Progenitor cell of endocrine pancreas (in vitro differentiated cells): ENCODE measurements around the gene ZBTB34. TPM values are rescaled to one million over a fixed set of nuclear protein-coding genes. Genes with fewer than 3 reads are reported as not detected.
"Not testable (repeated sequence)": the region's sequence is repeated elsewhere in the genome, so short reads cannot be mapped to it uniquely, and the experiment has no call there.

ENCODE experiments used
- DNase-seq: peaks from one replicate; pipeline ENCODE4 v3.0.0; 2021; ENCODE audit warnings: low spot score; ENCODE audit not compliant: unreplicated experiment
- H3K27ac Mint-ChIP-seq: 2 replicates; pipeline ENCODE4 v1.8.0; 2021; ENCODE audit warnings: mild to moderate bottlenecking, moderate library complexity, mixed read lengths
- H3K27me3 Mint-ChIP-seq: 2 replicates; pipeline ENCODE4 v1.8.0; 2021; ENCODE audit warnings: mixed read lengths
- H3K36me3 Mint-ChIP-seq: 2 replicates; pipeline ENCODE4 v1.8.0; 2022; ENCODE audit warnings: mixed read lengths; ENCODE audit not compliant: insufficient read depth
- H3K4me1 Mint-ChIP-seq: 2 replicates; pipeline ENCODE4 v1.8.0; 2021; ENCODE audit warnings: low read depth, mixed read lengths
- H3K4me3 Mint-ChIP-seq: 2 replicates; pipeline ENCODE4 v1.8.0; 2021; ENCODE audit warnings: low read depth, mild to moderate bottlenecking, moderate library complexity, mixed read lengths
- H3K9me3 Mint-ChIP-seq: 2 replicates; pipeline ENCODE4 v1.8.0; 2021; ENCODE audit warnings: low read depth, mixed read lengths
- CTCF ChIP-seq: fragments of 200-600 bp; sonication (generic); IDR thresholded peaks from one replicate; pipeline ENCODE4 v1.5.0; 2021; ENCODE audit warnings: antibody characterized with exemption, mild to moderate bottlenecking; ENCODE audit not compliant: unreplicated experiment
- long read RNA-seq: library from polyadenylated mRNA; unstranded; transcript quantifications from one replicate; pipeline ENCODE4 v2.0.0, GENCODE V29; 2020
- total RNA-seq: library from RNA; stranded (reverse); gene quantifications from 2 replicates; pipeline ENCODE4 v1.2.1, GENCODE V29; 2021

ZBTB34 gene
- total RNA-seq: 21.5 TPM in 2 replicates
- long read RNA-seq, full-length matches to known transcripts: 3 of 4 reads
- long read RNA-seq, partial matches to known transcripts: 0 of 4 reads
- long read RNA-seq, other reads (novel, unspliced or antisense): 1 of 4 reads

- TF ChIP-seq CTCF: peak; percentile 100
These were observed at the start of gene ZBTB34 for GRCh38 chr9:126860077-126860756. Gene ZBTB34, plus strand, starts transcription at chr9:126860639. Its CDS starts 18,761 bp downstream, at chr9:126879400.

GRCh38 chr9:126813072-126813471 is 47.4 kb upstream of the ZBTB34 start:
- Mint-ChIP-seq H3K27me3 (no peaks in the 10 kb centered on the region), H3K9me3 (peaks cover 16% of the 10 kb centered on the region), H3K4me1 (no peaks in the 10 kb centered on the region), H3K4me3 (no peak overlapping the region), H3K36me3 (peaks cover 48% of the 10 kb centered on the region), H3K27ac (no peak overlapping the region)
- TF ChIP-seq CTCF: no peak
- DNase-seq: no peak

More at GRCh38 chr9:126860077-126860756, at the start of gene ZBTB34:
- H3K27me3 Mint-ChIP-seq: peaks cover 24% of the 10 kb centered on the region
- peak within 1 kb of the TSS; percentile 79 for H3K4me3 Mint-ChIP-seq
- peak within 1 kb of the TSS; percentile 80 for H3K27ac Mint-ChIP-seq
- H3K4me1 Mint-ChIP-seq: peaks cover 20% of the 10 kb centered on the region
- DNase-seq: peak; percentile 91
- H3K36me3 Mint-ChIP-seq: peaks cover 3% of the 10 kb centered on the region
- H3K9me3 Mint-ChIP-seq: no peaks in the 10 kb centered on the region

- Mint-ChIP-seq H3K27me3 (no peaks in the 10 kb centered on the region), H3K4me3 (no peak overlapping the region), H3K27ac (no peak overlapping the region), H3K36me3 (peaks cover 57% of the 10 kb centered on the region), H3K4me1 (no peaks in the 10 kb centered on the region), H3K9me3 (peaks cover 22% of the 10 kb centered on the region)
- no peak for DNase-seq
- no peak for TF ChIP-seq CTCF
These were observed 46.3 kb upstream of the ZBTB34 start for GRCh38 chr9:126814091-126814490.

- H3K4me3 Mint-ChIP-seq, DNase-seq, H3K27ac Mint-ChIP-seq, H3K4me1 Mint-ChIP-seq, H3K27me3 Mint-ChIP-seq: not testable (repeated sequence)
- Mint-ChIP-seq H3K9me3 (peaks cover 28% of the 10 kb centered on the region), H3K36me3 (peaks cover 65% of the 10 kb centered on the region)
These were observed 42.8 kb upstream of the ZBTB34 start for GRCh38 chr9:126817615-126818014.

- H3K9me3 Mint-ChIP-seq: peaks cover 26% of the 10 kb centered on the region
These were observed 42.0 kb upstream of the ZBTB34 start for GRCh38 chr9:126818482-126818881.

More at GRCh38 chr9:126818482-126818881, 42.0 kb upstream of the ZBTB34 start:
- H3K4me3 Mint-ChIP-seq: no peak overlapping the region
- no peak overlapping the region for H3K27ac Mint-ChIP-seq
- no peak for TF ChIP-seq CTCF
- H3K27me3 Mint-ChIP-seq: no peaks in the 10 kb centered on the region
- H3K36me3 Mint-ChIP-seq: peaks cover 61% of the 10 kb centered on the region
- H3K4me1 Mint-ChIP-seq: peaks cover 3% of the 10 kb centered on the region
- DNase-seq: no peak
